Measurements from ENCODE around the gene WASHC1.
"Not testable (repeated sequence)": the region's sequence is repeated elsewhere in the genome, so short reads cannot be mapped to it uniquely, and the experiment has no call there.

WASHC1 gene, protein sequence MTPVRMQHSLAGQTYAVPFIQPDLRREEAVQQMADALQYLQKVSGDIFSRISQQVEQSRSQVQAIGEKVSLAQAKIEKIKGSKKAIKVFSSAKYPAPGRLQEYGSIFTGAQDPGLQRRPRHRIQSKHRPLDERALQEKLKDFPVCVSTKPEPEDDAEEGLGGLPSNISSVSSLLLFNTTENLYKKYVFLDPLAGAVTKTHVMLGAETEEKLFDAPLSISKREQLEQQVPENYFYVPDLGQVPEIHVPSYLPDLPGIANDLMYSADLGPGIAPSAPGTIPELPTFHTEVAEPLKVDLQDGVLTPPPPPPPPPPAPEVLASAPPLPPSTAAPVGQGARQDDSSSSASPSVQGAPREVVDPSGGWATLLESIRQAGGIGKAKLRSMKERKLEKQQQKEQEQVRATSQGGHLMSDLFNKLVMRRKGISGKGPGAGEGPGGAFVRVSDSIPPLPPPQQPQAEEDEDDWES

DNA sequence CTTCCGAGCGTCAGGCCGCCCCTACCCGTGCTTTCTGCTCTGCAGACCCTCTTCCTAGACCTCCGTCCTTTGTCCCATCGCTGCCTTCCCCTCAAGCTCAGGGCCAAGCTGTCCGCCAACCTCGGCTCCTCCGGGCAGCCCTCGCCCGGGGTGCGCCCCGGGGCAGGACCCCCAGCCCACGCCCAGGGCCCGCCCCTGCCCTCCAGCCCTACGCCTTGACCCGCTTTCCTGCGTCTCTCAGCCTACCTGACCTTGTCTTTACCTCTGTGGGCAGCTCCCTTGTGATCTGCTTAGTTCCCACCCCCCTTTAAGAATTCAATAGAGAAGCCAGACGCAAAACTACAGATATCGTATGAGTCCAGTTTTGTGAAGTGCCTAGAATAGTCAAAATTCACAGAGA is at the start of gene WASHC1:
Gene WASHC1, minus strand, starts transcription at position 101 of the 400 bp plus-strand sequence. CDS start 4,457 bp downstream, outside the sequence.
- DNase-seq (ENCODE audit: low read depth in 2 of 2) = not testable (repeated sequence)

GRCh38 chr9:78333-78732 is 49.1 kb upstream of the WASHC1 start:
- not testable (repeated sequence) for DNase-seq (ENCODE audit: low read depth in 2 of 2)

DNA sequence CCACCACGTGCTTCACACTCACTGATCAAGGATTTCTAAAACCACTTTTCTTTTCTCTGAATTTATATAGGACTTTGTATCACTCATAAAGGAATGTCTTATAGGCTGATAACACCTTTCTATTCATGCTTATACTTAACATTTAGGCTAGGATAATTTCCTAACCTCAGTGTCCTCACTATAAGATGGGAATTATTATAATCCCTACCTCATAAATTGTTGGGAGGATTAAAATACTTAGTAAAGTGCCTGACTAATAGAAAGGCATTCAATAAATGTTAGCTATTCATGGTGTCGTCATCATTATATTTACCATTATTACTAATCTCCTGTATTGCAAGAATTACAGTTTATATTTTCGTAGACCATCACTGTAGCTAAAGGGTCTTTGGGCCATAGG is 47.1 kb upstream of the WASHC1 start:
- DNase-seq (ENCODE audit: low read depth in 2 of 2) = not testable (repeated sequence)

- not testable (repeated sequence) for DNase-seq (ENCODE audit: low read depth in 2 of 2)
These were observed 44.8 kb upstream of the WASHC1 start for GRCh38 chr9:73900-74525.

DNA sequence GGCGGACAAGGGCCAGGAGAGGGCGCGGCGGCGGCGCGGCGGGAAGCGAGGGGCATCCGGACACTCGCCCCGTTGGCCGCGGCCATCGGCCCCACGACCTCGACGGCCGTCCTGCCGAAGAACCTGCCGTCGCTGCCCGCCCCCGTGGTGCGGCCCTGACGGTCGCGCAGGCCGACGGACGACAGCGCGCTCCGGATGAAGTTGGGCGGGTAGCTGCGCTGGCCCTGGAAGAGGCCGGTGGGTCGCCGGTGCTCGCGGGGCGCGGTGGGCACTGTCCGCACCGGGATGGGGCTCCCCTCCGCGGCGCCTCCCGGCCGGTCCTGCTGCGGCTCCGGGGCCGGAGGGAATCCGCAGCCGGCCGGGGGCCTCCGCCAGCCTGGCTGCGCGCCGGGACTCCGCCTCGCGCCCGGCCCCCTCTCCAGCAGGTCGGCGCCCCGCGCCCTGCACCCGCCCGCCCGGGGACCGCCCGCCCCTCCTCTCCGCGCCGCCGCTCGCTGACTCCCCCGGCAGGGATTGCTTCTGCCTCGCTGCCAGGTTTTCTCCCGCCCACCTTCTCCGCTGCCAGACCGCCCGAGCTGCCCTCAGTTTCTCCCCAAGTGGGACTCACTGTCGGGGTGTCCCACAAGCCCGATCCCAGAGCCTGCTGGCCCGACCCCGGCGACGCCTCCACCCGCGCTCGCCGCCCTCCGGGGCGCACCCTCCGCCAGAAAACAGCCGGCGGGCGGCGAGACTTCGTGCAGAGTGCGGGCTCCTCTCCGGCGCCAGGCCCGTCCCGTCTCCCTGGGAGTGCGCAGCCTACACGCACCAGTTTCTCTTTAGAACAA is 44.0 kb upstream of the WASHC1 start:
- DNase-seq (ENCODE audit: low read depth in 2 of 2) = not testable (repeated sequence)

GRCh38 chr9:63031-63629 is 33.9 kb upstream of the WASHC1 start:
- peak in 1 of 2 donors; percentile 9 for DNase-seq (ENCODE audit: low read depth in 2 of 2)

DNA sequence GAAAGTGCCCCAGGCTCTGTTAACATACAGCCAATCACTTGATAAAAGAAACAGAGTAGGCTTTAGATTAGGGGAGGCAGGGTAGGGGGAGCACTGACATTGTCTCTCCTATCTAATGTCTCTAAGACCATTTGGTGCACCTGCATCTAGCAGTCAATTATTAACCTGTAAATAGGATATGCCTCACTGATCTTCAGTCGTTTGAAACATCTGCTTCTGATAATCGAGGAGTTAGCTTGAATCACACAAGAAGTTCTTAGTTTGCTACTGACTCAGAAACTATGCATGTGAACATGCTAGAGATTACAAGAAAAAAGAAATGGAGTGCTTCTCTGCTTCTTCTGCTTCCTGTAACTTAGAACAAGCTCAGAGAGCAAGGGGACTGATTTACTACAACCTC is 23.4 kb upstream of the WASHC1 start:
- not testable (repeated sequence) for DNase-seq (ENCODE audit: low read depth in 2 of 2)

GRCh38 chr9:48190-48842 is 19.1 kb upstream of the WASHC1 start:
- not testable (repeated sequence) for DNase-seq (ENCODE audit: low read depth in 2 of 2)

DNA sequence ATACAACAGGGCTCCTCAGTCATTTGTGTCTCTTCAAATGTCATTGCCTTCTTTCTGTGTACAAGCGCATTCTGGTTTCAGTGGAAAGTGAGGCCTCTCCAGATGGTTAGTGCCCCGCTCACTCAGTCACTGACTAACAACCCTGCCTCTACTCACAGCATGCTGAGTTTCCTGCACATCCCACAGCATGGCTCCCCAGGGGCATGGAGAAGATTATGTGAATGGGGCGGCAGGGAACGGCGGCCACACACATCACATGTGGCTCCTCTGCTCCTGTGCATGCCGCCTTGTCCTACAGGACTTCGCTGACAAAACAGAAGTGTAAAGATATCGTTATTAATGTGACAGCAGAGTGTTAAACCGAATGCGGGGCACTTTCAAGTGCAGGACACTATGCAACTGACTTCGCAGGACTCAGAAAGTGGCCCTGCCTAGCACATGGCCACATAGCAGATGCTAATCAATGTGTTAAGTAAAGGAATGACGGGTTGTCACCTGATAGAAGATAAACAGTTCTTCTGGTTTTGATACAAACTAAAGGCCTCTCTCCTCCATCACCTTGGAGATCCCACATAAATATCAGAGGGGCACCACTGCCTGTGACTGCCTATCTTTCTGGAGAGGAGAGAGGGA is 17.5 kb upstream of the WASHC1 start:
- not testable (repeated sequence) for DNase-seq (ENCODE audit: low read depth in 2 of 2)

GRCh38 chr9:46164-46563 is 16.9 kb upstream of the WASHC1 start:
- DNase-seq (ENCODE audit: low read depth in 2 of 2) = not testable (repeated sequence)

DNA sequence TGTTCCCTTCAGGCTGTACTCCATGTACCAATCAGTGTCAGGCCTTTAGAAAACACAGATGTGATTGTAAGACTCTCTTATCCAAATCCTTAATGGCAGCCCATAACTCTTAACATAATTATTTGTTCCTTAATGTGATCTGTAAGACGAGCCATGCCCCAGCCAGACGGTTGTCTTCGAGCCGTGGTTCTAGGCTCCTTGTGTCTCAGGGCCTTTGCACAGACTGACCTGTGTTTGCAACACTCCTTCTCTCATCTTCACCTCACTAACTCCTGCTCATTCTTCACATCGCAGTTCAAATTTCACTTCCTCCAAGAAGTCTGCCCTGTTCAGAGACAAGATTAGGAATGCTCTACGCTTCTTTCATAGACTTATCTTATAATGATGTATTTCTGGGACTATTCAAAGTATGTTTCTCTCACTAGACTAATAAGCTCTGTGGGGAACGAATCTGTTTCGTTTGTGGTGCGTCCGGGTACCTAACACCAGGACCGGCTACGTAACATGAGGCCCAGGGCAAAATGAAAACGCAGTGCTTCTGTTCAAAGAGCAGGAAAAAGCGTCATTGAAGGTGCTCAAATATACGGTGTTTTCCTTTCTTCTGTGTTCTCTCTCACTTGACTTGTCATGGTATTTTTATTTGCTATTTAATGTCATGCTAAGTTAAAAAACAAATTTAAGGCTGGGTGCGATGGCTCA is 16.1 kb upstream of the WASHC1 start:
- not testable (repeated sequence) for DNase-seq (ENCODE audit: low read depth in 2 of 2)

DNA sequence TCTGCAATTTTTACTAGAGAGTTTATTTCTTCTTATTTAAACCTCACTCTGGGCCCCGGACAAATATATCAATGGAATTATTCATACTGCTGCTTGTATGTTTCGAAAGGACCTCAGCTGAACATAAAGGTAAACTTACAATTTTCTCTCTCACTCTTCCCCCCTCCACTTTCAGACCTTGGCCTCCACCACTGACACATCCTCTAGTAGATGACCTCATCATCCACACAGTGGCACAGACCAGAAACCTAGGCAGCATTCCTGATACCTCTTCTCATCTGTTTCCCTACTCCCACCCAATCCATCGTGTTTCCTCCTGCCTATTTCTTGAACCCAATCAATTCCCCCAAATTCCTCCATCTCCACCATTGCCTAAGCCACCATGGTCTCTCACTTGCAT is 15.2 kb upstream of the WASHC1 start:
- DNase-seq (ENCODE audit: low read depth in 2 of 2) = not testable (repeated sequence)

DNA sequence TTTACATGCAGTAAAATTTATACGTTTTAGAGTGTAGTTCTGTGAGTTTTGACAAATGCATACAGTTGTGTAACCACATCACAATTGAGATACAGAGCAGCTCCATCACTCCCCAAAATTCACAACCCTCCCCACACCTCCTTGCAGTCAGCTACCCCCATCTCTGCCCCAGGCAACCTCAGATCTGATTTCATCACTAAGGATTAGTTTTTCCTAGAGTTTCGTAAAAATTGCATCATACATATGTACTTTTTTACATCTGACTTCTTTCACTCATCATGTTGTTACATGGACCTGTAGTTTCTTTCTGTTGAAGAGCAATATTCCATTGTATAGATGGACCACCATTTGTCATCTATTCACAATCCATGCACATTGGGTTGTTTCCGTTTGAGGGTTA is 14.4 kb upstream of the WASHC1 start:
- DNase-seq (ENCODE audit: low read depth in 2 of 2) = not testable (repeated sequence)

- not testable (repeated sequence) for DNase-seq (ENCODE audit: low read depth in 2 of 2)
These were observed 13.9 kb upstream of the WASHC1 start for GRCh38 chr9:43116-43515.

DNA sequence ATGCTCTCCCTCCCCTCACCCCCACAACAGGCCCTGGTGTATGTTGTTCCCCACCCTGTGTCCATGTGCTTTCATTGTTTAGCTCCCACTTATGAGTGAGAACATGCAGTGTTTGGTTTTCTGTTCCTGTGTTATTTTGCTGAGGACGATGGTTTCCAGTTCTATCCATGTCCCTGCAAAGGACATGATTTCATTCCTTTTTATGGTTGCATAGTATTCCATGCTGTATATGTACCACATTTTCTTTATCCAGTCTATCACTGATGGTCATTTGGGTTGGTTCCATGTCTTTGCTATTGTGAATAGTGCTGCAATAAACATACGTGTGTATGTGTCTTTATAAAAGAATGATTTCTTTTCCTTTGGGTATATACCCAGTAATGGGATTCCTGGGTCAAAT is 12.6 kb upstream of the WASHC1 start:
- DNase-seq (ENCODE audit: low read depth in 2 of 2) = not testable (repeated sequence)

DNA sequence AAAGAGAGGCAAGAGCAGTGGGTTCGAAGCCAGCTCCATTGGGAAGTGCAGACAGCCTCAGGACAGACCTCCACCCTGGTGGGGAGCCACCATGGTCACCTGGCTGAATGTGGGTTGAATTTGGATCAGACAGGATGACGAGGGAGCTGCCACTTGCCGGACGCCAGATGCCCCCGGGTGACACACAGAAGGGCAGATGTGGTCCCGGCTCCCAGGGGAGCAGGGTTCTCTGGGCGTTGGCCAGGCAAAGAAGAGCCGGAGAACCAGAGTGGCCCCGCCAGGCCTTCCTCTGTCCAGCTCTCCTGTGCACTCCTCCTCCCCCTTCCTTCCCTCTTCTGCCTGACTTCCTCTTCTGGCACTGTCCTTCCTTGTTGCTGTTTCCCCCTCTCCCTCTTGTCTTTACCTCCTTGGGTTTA is 12.0 kb upstream of the WASHC1 start:
- not testable (repeated sequence) for DNase-seq (ENCODE audit: low read depth in 2 of 2)

- DNase-seq (ENCODE audit: low read depth in 2 of 2) = not testable (repeated sequence)
These were observed 3.1 kb upstream of the WASHC1 start for GRCh38 chr9:32308-32707.

DNA sequence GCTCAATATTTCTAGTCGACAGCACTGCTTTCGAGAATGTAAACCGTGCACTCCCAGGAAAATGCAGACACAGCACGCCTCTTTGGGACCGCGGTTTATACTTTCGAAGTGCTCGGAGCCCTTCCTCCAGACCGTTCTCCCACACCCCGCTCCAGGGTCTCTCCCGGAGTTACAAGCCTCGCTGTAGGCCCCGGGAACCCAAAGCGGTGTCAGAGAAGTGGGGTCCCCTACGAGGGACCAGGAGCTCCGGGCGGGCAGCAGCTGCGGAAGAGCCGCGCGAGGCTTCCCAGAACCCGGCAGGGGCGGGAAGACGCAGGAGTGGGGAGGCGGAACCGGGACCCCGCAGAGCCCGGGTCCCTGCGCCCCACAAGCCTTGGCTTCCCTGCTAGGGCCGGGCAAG is 481 bp downstream of the WASHC1 start:
- not testable (repeated sequence) for DNase-seq (ENCODE audit: low read depth in 2 of 2)

- DNase-seq (ENCODE audit: low read depth in 2 of 2) = not testable (repeated sequence)
These were observed 7.6 kb downstream of the WASHC1 start for GRCh38 chr9:21621-22020.

- not testable (repeated sequence) for DNase-seq (ENCODE audit: low read depth in 2 of 2)
These were observed 12.4 kb downstream of the WASHC1 start for GRCh38 chr9:16875-17274.
